ENCODE results near the gene PLCD3. TPM values are rescaled to one million over a fixed set of nuclear protein-coding genes. Genes with fewer than 3 reads are reported as not detected.

PLCD3 gene
- total and polyA plus RNA-seq, 9 of the 15 experiments (the other 6 are each of a cell fraction or from before 2014, with no cell fraction given): 0.20 to 22.6 (median 7.5) TPM

DNA sequence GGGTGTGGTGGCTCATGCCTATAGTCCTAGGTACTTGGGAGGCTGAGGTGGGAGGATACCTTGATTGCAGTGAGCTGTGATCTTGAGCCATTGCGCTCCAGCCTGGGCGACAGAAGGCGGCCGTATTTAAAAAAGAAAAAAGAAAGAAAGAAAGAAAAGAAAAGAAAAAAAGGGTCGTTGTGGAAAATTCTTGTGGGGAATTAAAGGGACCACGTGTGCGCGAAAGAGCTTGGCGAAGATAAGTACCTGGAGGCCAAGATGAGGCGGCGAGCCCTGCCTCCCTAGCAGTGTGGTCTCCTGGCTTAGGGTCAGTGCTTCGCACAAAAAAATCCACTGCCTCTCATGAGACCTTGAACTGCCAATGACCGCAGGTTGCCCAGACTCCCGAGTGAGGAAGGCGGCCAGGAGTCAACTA, 71.9 kb downstream of the PLCD3 start (continued):
- no peak; the same call in none of the 2 replicates for TF ChIP-seq SUPT5H (IDR thresholded peaks at IDR 0.05)
- TF ChIP-seq SMARCA4 (IDR thresholded peaks at IDR 0.05): no peak; the same call in 1 of the 2 replicates
- TF ChIP-seq SNIP1 (IDR thresholded peaks at IDR 0.05; ENCODE audit: low read depth): 0 out of 2 replicates have a peak, but pooled peaks have one; percentile 11
- TF ChIP-seq NUFIP1 (IDR thresholded peaks at IDR 0.05; ENCODE audit: partially characterized antibody): peak; percentile 44
- TF ChIP-seq, protein P1, sequence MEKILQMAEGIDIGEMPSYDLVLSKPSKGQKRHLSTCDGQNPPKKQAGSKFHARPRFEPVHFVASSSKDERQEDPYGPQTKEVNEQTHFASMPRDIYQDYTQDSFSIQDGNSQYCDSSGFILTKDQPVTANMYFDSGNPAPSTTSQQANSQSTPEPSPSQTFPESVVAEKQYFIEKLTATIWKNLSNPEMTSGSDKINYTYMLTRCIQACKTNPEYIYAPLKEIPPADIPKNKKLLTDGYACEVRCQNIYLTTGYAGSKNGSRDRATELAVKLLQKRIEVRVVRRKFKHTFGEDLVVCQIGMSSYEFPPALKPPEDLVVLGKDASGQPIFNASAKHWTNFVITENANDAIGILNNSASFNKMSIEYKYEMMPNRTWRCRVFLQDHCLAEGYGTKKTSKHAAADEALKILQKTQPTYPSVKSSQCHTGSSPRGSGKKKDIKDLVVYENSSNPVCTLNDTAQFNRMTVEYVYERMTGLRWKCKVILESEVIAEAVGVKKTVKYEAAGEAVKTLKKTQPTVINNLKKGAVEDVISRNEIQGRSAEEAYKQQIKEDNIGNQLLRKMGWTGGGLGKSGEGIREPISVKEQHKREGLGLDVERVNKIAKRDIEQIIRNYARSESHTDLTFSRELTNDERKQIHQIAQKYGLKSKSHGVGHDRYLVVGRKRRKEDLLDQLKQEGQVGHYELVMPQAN (IDR thresholded peaks at IDR 0.05; ENCODE audit: borderline replicate concordance): peak; percentile 46; the same call in 1 of the 2 replicates
- TF ChIP-seq MAFG (tag; conservative IDR thresholded peaks at IDR 0.05): no peak
- 0 out of 2 replicates have a peak, but pooled peaks have one; percentile 61 for TF ChIP-seq SMARCE1 (IDR thresholded peaks at IDR 0.05)
- TF ChIP-seq GTF2A2 (tag; IDR thresholded peaks at IDR 0.05): no peak
- TF ChIP-seq CXXC5 (CRISPR knock-in tag; IDR thresholded peaks at IDR 0.05): no peak
- no peak for TF ChIP-seq HMG20B (CRISPR knock-in tag; IDR thresholded peaks at IDR 0.05)
- TF ChIP-seq BRD4 (IDR thresholded peaks at IDR 0.05): peak; percentile 26; the same call in 1 of the 2 replicates
- no peak for TF ChIP-seq TEAD2 (tag; IDR thresholded peaks at IDR 0.05)
- 0 out of 2 replicates have a peak, but pooled peaks have one; percentile 33 for TF ChIP-seq ZNF76 (CRISPR knock-in tag; IDR thresholded peaks at IDR 0.05; ENCODE audit: borderline replicate concordance)
- TF ChIP-seq ZNF583 (CRISPR knock-in tag; IDR thresholded peaks at IDR 0.05): no peak
- peak; percentile 45; the same call in 1 of the 2 replicates for TF ChIP-seq DPF2 (IDR thresholded peaks at IDR 0.05)
- no peak for TF ChIP-seq SMARCB1 (IDR thresholded peaks at IDR 0.05; ENCODE audit: insufficient read length, low read depth)
- peak in 1 of 2 experiments; percentile 51; a peak in 1 of 4 replicates for TF ChIP-seq SIN3A (IDR thresholded peaks at IDR 0.05; ENCODE audit: borderline replicate concordance in 2 of 2, control insufficient read depth in 1 of 2, low read depth in 2 of 2, low read length in 2 of 2)
- TF ChIP-seq HLTF (IDR thresholded peaks at IDR 0.05): peak; percentile 41; the same call in 1 of the 2 replicates
- TF ChIP-seq KLF10 (CRISPR knock-in tag; IDR thresholded peaks at IDR 0.05): no peak
- TF ChIP-seq, protein P2, sequence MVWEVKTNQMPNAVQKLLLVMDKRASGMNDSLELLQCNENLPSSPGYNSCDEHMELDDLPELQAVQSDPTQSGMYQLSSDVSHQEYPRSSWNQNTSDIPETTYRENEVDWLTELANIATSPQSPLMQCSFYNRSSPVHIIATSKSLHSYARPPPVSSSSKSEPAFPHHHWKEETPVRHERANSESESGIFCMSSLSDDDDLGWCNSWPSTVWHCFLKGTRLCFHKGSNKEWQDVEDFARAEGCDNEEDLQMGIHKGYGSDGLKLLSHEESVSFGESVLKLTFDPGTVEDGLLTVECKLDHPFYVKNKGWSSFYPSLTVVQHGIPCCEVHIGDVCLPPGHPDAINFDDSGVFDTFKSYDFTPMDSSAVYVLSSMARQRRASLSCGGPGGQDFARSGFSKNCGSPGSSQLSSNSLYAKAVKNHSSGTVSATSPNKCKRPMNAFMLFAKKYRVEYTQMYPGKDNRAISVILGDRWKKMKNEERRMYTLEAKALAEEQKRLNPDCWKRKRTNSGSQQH (CRISPR knock-in tag; IDR thresholded peaks at IDR 0.05): no peak
- peak; percentile 15 for TF ChIP-seq ARHGAP35 (IDR thresholded peaks at IDR 0.05; ENCODE audit: partially characterized antibody)
- TF ChIP-seq ZNF436 (CRISPR knock-in tag; IDR thresholded peaks at IDR 0.05): no peak
- no peak for TF ChIP-seq XRCC5 (IDR thresholded peaks at IDR 0.05; ENCODE audit: low read depth, low read length)
- TF ChIP-seq SMC3 (conservative IDR thresholded peaks at IDR 0.05; ENCODE audit: insufficient read depth, low read depth, low read length): no peak
- TF ChIP-seq, protein P3, sequence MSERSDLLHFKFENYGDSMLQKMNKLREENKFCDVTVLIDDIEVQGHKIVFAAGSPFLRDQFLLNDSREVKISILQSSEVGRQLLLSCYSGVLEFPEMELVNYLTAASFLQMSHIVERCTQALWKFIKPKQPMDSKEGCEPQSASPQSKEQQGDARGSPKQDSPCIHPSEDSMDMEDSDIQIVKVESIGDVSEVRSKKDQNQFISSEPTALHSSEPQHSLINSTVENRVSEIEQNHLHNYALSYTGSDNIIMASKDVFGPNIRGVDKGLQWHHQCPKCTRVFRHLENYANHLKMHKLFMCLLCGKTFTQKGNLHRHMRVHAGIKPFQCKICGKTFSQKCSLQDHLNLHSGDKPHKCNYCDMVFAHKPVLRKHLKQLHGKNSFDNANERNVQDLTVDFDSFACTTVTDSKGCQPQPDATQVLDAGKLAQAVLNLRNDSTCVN (CRISPR knock-in tag; IDR thresholded peaks at IDR 0.05): peak; percentile 59; the same call in 1 of the 2 replicates
- TF ChIP-seq, protein P4, sequence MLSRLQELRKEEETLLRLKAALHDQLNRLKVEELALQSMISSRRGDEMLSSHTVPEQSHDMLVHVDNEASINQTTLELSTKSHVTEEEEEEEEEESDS (CRISPR knock-in tag; IDR thresholded peaks at IDR 0.05): no peak
- no peak for TF ChIP-seq POLR3A (IDR thresholded peaks at IDR 0.05; ENCODE audit: borderline replicate concordance, extremely low read depth, insufficient read depth, insufficient read length)

All from K562 (cell line).